EH (cell line): ENCODE results near the gene NLRC3.

Experiments
- DNase-seq: peaks from one replicate; pipeline ENCODE4 v3.0.0-alpha.2; 2015; ENCODE audit warnings: low read depth

NLRC3 gene

GRCh38 chr16:3580251-3580651 is 3.0 kb upstream of the NLRC3 start:
- DNase-seq: no peak

- no peak for DNase-seq
Observed at GRCh38 chr16:3579776-3580175, 2.6 kb upstream of the NLRC3 start.

DNA sequence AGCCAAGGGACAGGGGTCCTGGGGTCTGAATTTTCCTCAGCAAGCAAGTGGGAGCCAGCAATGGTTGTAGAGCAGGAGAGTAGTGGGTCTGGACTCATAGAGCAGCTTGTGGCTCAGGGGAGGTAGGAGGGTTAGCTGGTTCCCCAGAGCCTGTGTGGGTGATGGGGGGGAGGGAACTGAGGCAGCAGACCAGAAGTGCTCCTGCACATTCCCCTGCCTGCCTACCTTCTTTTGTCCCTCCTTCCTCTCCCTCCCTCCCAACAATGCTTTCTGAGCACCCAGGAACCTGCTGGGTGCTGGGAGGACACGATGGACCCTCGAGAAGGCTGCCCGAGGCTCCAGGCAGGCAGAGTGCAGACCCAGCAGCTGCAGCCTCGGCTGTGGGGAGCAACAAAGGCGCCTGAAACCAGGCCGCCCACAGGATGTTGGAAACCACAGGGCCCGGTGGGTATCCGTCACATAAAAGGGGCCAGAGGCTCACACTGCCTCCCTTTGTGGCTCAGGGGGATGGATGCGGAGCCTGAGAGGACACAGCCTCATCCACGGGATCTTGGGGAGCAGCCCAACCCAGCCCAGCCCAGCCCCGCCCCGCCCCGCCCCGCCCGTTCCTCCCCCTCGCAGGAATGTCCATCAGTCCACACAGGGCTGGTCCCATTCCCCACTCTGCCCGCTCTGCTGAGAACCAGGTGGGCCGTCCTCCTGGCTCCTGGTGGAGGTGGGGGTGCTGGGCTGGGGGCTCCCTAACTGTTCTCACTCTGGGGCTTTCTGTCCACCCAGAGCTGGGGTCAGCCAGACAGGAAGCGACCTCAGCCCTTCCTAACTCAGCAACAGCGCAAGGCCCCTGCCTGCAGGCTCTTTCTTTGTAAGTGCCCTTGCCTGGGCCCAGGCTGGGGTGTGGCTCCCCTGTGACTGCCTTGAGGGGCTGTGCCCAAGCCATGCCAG is 1.7 kb upstream of the NLRC3 start:
- no peak for DNase-seq

- no peak for DNase-seq
Observed at GRCh38 chr16:3578121-3578520, 918 bp upstream of the NLRC3 start.

GRCh38 chr16:3576211-3576610 is 992 bp downstream of the NLRC3 start:
- DNase-seq: no peak

DNA sequence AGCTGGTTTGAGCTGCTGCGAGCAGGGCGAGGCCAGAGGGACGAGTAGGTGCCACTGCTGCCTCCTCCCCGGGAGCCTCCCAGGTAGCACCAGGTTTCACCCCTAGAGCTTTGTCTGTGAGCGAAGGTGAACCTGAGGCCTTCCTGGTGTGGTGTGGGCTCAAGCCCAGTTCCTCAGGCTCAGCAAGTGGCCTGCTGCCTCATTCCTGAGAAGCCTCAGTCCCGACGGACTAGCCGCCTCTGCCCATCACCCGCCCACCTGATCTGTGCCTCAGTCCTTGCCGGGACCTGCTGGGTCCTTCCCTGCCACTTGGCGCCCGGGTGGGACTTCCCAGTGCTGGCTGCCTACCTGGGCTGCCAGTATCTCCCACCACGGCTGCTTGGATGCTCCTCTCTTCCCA is 1.7 kb downstream of the NLRC3 start:
- no peak for DNase-seq

GRCh38 chr16:3574195-3574594 is 3.0 kb downstream of the NLRC3 start:
- DNase-seq: no peak

- DNase-seq: no peak
Observed at GRCh38 chr16:3573146-3573815, 3.9 kb downstream of the NLRC3 start.

GRCh38 chr16:3570420-3571062 is 6.7 kb downstream of the NLRC3 start:
- no peak for DNase-seq

DNA sequence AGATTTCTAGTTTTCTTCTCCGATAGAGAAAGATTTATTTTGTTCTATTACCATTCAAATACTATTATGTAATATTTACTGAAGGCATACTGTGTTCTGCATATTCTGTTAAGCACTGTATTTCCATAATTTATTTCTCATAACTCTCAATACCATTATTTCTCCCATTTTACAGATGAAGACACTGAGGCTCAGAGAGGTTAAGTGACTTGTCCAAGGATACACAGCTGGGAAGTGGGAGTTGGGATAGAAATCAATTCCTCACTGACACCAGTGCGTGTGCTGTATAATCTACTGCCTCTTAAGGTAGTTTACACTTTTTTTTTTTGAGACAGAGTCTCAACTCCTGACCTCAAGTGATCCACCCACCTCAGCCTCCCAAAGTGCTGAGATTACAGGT is 7.4 kb downstream of the NLRC3 start:
- DNase-seq: no peak

- no peak for DNase-seq
Observed at GRCh38 chr16:3566990-3567389, 10.2 kb downstream of the NLRC3 start.

GRCh38 chr16:3564889-3565141 is 12.4 kb downstream of the NLRC3 start:
- DNase-seq: no peak

GRCh38 chr16:3564130-3564888 is 12.9 kb downstream of the NLRC3 start:
- no peak for DNase-seq

DNA sequence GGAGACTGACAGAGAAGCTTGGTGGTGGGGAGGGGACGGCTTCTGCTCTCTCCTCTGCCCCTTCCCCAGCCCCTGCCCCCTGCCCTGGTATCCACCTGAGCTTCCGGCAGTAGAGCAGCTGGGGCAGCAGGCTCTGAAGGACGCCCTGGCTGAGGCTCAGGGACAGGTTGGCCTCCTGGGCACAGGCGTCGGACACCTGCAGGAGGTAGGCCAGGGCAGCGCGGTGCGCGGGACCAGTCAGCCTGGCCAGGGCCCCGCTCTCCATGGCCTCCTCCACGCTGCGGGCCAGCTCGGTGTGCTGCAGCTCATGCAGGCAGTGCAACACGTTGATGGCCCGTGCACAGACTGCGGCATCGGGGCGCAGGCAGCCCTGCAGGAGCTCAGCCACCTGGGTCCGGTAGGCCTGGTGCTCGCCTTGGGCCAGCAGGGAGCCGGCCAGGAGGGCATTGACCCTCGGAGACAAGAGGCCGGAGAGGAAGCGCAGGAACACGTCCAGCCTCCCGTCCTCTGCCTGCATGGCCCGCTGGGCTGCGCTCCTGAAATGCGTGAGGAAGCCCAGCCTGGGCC is 14.2 kb downstream of the NLRC3 start:
- no peak for DNase-seq

GRCh38 chr16:3561626-3562025 is 15.6 kb downstream of the NLRC3 start:
- DNase-seq: no peak

DNA sequence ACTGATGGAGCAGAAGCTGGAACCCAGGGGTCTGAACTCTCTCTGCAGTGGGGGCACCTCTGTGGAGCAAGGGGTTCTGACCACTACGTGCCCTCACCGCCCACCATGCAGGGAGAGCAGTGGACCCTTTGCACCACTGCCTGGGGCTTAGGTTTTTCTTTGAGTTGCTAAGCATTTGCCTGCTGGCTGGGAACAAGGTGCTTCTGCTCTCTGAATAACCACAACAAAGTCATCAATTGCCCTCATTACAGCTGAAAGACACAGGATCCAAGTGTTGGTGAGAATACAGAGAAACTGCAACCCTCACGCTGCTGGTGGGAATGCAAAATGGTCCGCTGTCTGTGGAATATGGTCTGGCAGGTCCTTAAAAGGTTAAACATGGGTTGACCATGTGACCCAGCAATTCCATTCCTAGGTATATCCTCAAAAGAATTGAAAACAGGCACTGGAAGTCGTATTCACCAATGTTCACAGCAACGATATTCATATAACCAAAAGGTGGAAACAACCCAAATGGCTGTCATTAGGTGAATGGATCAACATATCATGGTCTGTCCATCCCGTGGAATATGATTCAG is 22.8 kb downstream of the NLRC3 start:
- DNase-seq: no peak

DNA sequence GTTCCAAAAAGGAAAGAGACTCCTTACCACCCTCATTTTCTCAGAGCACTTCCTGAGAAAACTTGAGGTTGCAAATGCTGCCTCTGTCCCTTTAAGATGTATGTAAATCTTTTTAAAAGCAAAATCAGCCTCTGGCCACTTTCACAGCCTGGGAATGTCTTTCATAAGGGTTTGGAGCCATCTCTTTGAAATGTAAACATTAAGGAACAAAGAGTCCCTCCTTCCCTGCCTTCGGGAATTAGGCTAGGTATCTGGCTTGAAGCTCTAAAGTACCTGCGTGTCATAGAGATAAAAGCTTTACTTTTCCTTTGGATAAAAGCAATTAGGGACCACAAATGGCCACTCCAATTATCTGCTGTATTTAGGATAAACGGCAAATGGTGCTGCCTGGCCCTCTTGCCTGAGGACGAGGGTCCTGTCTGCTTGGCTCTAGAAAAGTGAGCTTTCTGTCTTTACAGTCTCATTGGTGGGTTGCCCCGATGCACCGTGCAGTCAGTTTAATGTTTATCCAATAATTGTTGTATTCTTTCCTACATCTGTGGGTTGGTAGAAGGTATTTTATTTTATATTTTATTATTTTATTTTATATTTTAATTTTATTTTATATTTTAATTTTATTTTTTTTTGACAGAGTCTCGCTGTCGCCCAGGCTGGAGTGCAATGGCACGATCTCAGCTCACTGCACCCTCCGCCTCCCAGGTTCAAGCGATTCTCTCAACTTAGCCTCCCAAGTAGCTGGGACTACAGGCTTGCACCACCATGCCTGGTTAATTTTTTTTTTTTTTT is 23.9 kb downstream of the NLRC3 start:
- DNase-seq: no peak

GRCh38 chr16:3550851-3551847 is 26.1 kb downstream of the NLRC3 start:
- no peak for DNase-seq

- no peak for DNase-seq
Observed at GRCh38 chr16:3549906-3550305, 27.3 kb downstream of the NLRC3 start.

DNA sequence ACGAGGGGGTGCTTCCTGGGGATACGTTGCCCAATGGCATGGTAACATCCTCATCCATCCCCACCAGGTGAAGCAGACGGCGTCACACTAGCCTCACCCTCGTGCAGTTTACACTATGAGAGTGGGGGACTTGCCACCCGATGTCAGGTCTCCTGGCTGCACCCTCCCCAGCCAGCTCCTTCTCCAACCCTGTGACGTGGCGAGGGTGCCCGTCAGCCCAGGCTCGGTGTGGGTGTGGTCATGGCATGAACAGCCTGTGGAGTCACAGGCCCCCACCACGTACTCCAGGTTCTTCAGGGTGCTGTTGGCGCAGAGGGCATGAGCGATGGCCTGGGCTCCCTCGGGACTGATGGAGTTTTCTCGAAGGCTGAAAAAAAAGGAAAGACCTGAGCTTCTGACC is 28.3 kb downstream of the NLRC3 start:
- DNase-seq: no peak
